ENCODE results near the gene PECR. TPM values are rescaled to one million over a fixed set of nuclear protein-coding genes. Genes with fewer than 3 reads are reported as not detected.

PECR gene
- total and polyA plus RNA-seq, 9 of the 15 experiments (the other 6 are each of a cell fraction or from before 2014, with no cell fraction given) = 1.1 to 10.3 (median 8.2) TPM

GRCh38 chr2:216081487-216082116 lies at the start of gene PECR, which contains the start of gene TMEM169 (continued):
- TF ChIP-seq, protein P1, sequence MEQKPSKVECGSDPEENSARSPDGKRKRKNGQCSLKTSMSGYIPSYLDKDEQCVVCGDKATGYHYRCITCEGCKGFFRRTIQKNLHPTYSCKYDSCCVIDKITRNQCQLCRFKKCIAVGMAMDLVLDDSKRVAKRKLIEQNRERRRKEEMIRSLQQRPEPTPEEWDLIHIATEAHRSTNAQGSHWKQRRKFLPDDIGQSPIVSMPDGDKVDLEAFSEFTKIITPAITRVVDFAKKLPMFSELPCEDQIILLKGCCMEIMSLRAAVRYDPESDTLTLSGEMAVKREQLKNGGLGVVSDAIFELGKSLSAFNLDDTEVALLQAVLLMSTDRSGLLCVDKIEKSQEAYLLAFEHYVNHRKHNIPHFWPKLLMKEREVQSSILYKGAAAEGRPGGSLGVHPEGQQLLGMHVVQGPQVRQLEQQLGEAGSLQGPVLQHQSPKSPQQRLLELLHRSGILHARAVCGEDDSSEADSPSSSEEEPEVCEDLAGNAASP (IDR thresholded peaks at IDR 0.05) = 0 out of 2 replicates have a peak, but pooled peaks have one; percentile 41
- TF ChIP-seq YY1 (IDR thresholded peaks at IDR 0.05; ENCODE audit: borderline replicate concordance in 1 of 3, control insufficient read depth in 1 of 3, extremely low read depth in 1 of 3, insufficient read depth in 3 of 3, insufficient read length in 1 of 3, insufficient replicate concordance in 2 of 3, low read depth in 1 of 3, low read length in 2 of 3) = peak in 1 of 3 experiments; percentile 16
- 0 out of 2 replicates have a peak, but pooled peaks have one; percentile 19 for TF ChIP-seq GABPB1 (CRISPR knock-in tag; IDR thresholded peaks at IDR 0.05)
- peak; percentile 83 for TF ChIP-seq RBFOX2 (IDR thresholded peaks at IDR 0.05; ENCODE audit: low read depth, low read length)
- TF ChIP-seq RFX1 (IDR thresholded peaks at IDR 0.05) = peak; percentile 58; the same call in 1 of the 2 replicates
- no peak for TF ChIP-seq ZBTB34 (CRISPR knock-in tag; IDR thresholded peaks at IDR 0.05)
- TF ChIP-seq, protein P2, sequence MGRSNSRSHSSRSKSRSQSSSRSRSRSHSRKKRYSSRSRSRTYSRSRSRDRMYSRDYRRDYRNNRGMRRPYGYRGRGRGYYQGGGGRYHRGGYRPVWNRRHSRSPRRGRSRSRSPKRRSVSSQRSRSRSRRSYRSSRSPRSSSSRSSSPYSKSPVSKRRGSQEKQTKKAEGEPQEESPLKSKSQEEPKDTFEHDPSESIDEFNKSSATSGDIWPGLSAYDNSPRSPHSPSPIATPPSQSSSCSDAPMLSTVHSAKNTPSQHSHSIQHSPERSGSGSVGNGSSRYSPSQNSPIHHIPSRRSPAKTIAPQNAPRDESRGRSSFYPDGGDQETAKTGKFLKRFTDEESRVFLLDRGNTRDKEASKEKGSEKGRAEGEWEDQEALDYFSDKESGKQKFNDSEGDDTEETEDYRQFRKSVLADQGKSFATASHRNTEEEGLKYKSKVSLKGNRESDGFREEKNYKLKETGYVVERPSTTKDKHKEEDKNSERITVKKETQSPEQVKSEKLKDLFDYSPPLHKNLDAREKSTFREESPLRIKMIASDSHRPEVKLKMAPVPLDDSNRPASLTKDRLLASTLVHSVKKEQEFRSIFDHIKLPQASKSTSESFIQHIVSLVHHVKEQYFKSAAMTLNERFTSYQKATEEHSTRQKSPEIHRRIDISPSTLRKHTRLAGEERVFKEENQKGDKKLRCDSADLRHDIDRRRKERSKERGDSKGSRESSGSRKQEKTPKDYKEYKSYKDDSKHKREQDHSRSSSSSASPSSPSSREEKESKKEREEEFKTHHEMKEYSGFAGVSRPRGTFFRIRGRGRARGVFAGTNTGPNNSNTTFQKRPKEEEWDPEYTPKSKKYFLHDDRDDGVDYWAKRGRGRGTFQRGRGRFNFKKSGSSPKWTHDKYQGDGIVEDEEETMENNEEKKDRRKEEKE (IDR thresholded peaks at IDR 0.05; ENCODE audit: borderline replicate concordance in 1 of 2, control insufficient read depth in 1 of 2, low read depth in 2 of 2, low read length in 1 of 2) = no peak
- 0 out of 2 replicates have a peak, but pooled peaks have one; percentile 44 for TF ChIP-seq ZNF12 (CRISPR knock-in tag; IDR thresholded peaks at IDR 0.05)
- TF ChIP-seq CBX1 (IDR thresholded peaks at IDR 0.05; ENCODE audit: low read depth) = 0 out of 2 replicates have a peak, but pooled peaks have one; percentile 32
- peak; percentile 81; the same call in 1 of the 2 replicates for TF ChIP-seq TOE1 (IDR thresholded peaks at IDR 0.05; ENCODE audit: borderline replicate concordance)
- no peak for TF ChIP-seq TOE1 (CRISPR knock-in tag; IDR thresholded peaks at IDR 0.05; ENCODE audit: borderline replicate concordance, low read depth)
- 0 out of 2 replicates have a peak, but pooled peaks have one; percentile 22 for TF ChIP-seq CBFA2T2 (conservative IDR thresholded peaks at IDR 0.05)
- TF ChIP-seq, protein P3, sequence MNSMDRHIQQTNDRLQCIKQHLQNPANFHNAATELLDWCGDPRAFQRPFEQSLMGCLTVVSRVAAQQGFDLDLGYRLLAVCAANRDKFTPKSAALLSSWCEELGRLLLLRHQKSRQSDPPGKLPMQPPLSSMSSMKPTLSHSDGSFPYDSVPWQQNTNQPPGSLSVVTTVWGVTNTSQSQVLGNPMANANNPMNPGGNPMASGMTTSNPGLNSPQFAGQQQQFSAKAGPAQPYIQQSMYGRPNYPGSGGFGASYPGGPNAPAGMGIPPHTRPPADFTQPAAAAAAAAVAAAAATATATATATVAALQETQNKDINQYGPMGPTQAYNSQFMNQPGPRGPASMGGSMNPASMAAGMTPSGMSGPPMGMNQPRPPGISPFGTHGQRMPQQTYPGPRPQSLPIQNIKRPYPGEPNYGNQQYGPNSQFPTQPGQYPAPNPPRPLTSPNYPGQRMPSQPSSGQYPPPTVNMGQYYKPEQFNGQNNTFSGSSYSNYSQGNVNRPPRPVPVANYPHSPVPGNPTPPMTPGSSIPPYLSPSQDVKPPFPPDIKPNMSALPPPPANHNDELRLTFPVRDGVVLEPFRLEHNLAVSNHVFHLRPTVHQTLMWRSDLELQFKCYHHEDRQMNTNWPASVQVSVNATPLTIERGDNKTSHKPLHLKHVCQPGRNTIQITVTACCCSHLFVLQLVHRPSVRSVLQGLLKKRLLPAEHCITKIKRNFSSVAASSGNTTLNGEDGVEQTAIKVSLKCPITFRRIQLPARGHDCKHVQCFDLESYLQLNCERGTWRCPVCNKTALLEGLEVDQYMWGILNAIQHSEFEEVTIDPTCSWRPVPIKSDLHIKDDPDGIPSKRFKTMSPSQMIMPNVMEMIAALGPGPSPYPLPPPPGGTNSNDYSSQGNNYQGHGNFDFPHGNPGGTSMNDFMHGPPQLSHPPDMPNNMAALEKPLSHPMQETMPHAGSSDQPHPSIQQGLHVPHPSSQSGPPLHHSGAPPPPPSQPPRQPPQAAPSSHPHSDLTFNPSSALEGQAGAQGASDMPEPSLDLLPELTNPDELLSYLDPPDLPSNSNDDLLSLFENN (IDR thresholded peaks at IDR 0.05; ENCODE audit: low read depth in 2 of 2, low read length in 2 of 2) = no peak
- no peak for TF ChIP-seq NCOA1 (IDR thresholded peaks at IDR 0.05; ENCODE audit: low read depth)
- TF ChIP-seq TAF1 (IDR thresholded peaks at IDR 0.05; ENCODE audit: control insufficient read depth, extremely low read depth, insufficient read depth, low read length, severe bottlenecking) = peak; percentile 31
- TF ChIP-seq POLR2G (IDR thresholded peaks at IDR 0.05; ENCODE audit: low read depth, low read length) = peak; percentile 85
